HepG2 (cell line): Measurements from ENCODE around the gene RAB34. TPM values are rescaled to one million over a fixed set of nuclear protein-coding genes. Genes with fewer than 3 reads are reported as not detected.

Experiments
- ATF3 ChIP-seq: sonication (generic); formaldehyde crosslinking; IDR thresholded peaks from 2 replicates; pipeline ENCODE4 v1.4.0; 2020; ENCODE audit warnings: missing genetic modification reagents
- ATRX ChIP-seq: sonication (generic); formaldehyde crosslinking; IDR thresholded peaks from 2 replicates; pipeline ENCODE4 v1.4.0; 2020; ENCODE audit warnings: missing genetic modification reagents, borderline replicate concordance
- CC2D1A ChIP-seq: sonication (generic); formaldehyde crosslinking; IDR thresholded peaks from 2 replicates; pipeline ENCODE4 v1.8.1; 2023; ENCODE audit warnings: mild to moderate bottlenecking, missing genetic modification reagents
- CHCHD3 ChIP-seq: sonication (generic); formaldehyde crosslinking; IDR thresholded peaks from 2 replicates; pipeline ENCODE4 v1.8.0; 2022; ENCODE audit warnings: mild to moderate bottlenecking, missing genetic modification reagents, moderate library complexity
- CREB1 ChIP-seq, 2 experiments: fragments of 450-650 bp in 1 of 2; IDR thresholded peaks; 2 replicates each; pipeline ENCODE4 v1.6.1; 2016 to 2017; ENCODE audit warnings: control low read depth in 1 of 2, mild to moderate bottlenecking in 1 of 2, missing compliant biosample characterization in 1 of 2, missing genetic modification characterization in 1 of 2
- CREBL2 ChIP-seq: sonication (generic); formaldehyde crosslinking; IDR thresholded peaks from 2 replicates; pipeline ENCODE4 v1.8.1; 2023; ENCODE audit warnings: missing genetic modification reagents, mild to moderate bottlenecking, borderline replicate concordance
- DDIT3 ChIP-seq: sonication (generic); formaldehyde crosslinking; IDR thresholded peaks from 2 replicates; pipeline ENCODE4 v1.4.0; 2020; ENCODE audit warnings: mild to moderate bottlenecking, missing genetic modification reagents
- GFI1 ChIP-seq: sonication (generic); formaldehyde crosslinking; IDR thresholded peaks from 2 replicates; pipeline ENCODE4 v1.5.0; 2020; ENCODE audit warnings: missing genetic modification reagents, mild to moderate bottlenecking, borderline replicate concordance
- GTF2F1 ChIP-seq: fragments of 150-350 bp; IDR thresholded peaks from 2 replicates; pipeline ENCODE4 v1.6.1; 2014; ENCODE audit warnings: low read length
- HHEX ChIP-seq: IDR thresholded peaks from 2 replicates; pipeline ENCODE4 v1.6.1; 2016; ENCODE audit warnings: control low read depth
- MAFK ChIP-seq, 2 experiments: IDR thresholded peaks in 1 of 2; conservative IDR thresholded peaks in 1 of 2; 2 replicates each; pipeline ENCODE4 v1.6.1; 2011; ENCODE audit warnings: improper control_type of control experiment in 2 of 2, low read length in 2 of 2
- MLLT10 ChIP-seq: sonication (generic); formaldehyde crosslinking; IDR thresholded peaks from 2 replicates; pipeline ENCODE4 v1.4.0; 2020; ENCODE audit warnings: missing genetic modification reagents
- MLX ChIP-seq: IDR thresholded peaks from 2 replicates; pipeline ENCODE4 v1.6.1; 2016
- NFYB ChIP-seq: sonication (generic); formaldehyde crosslinking; IDR thresholded peaks from 2 replicates; pipeline ENCODE4 v1.4.0; 2020; ENCODE audit warnings: missing genetic modification reagents
- PHF8 ChIP-seq: sonication (generic); formaldehyde crosslinking; IDR thresholded peaks from 2 replicates; pipeline ENCODE4 v1.5.0; 2020; ENCODE audit warnings: missing genetic modification reagents
- PTBP1 ChIP-seq: fragments of 200-400 bp; formaldehyde crosslinking; IDR thresholded peaks from 2 replicates; pipeline ENCODE4 v1.6.1; 2018; ENCODE audit warnings: low read length, low read depth; ENCODE audit not compliant: poor library complexity, severe bottlenecking
- SNAI1 ChIP-seq: sonication (generic); formaldehyde crosslinking; IDR thresholded peaks from 2 replicates; pipeline ENCODE4 v1.5.0; 2020; ENCODE audit warnings: mild to moderate bottlenecking, missing genetic modification reagents, borderline replicate concordance
- TERF1 ChIP-seq: sonication (generic); formaldehyde crosslinking; IDR thresholded peaks from 2 replicates; pipeline ENCODE4 v1.8.0; 2022; ENCODE audit warnings: mild to moderate bottlenecking, missing genetic modification reagents, moderate library complexity
- THYN1 ChIP-seq: sonication (generic); formaldehyde crosslinking; IDR thresholded peaks from 2 replicates; pipeline ENCODE4 v1.8.1; 2023; ENCODE audit warnings: low read depth, mild to moderate bottlenecking, moderate library complexity, missing genetic modification reagents, borderline replicate concordance
- ZBTB43 ChIP-seq: sonication (generic); formaldehyde crosslinking; conservative IDR thresholded peaks from 2 replicates; pipeline ENCODE4 v1.4.0; 2020; ENCODE audit warnings: missing genetic modification reagents
- ZNF607 ChIP-seq: sonication (generic); formaldehyde crosslinking; IDR thresholded peaks from 2 replicates; pipeline ENCODE4 v1.5.1; 2020; ENCODE audit warnings: missing genetic modification reagents, mild to moderate bottlenecking, borderline replicate concordance
- ZNF839 ChIP-seq: sonication (generic); formaldehyde crosslinking; IDR thresholded peaks from 2 replicates; pipeline ENCODE4 v1.4.0; 2020; ENCODE audit warnings: missing genetic modification reagents, mild to moderate bottlenecking, borderline replicate concordance
- ZZZ3 ChIP-seq: sonication (generic); formaldehyde crosslinking; IDR thresholded peaks from 2 replicates; pipeline ENCODE4 v1.4.0; 2020; ENCODE audit warnings: missing genetic modification reagents, mild to moderate bottlenecking, borderline replicate concordance
- polyA plus RNA-seq, 8 experiments: library from polyadenylated mRNA; depleted of rRNA in 3 of 8; stranded (reverse) in 7 of 8; unstranded in 1 of 8; fragments of >200 nt; fragmentation: Illumina TruSeq in 4 of 8; extraction: Trizol in 4 of 8; gene quantifications; 2 replicates each; pipeline versions ENCODE4 v1.2.1 to v1.2.3, GENCODE V29; 2011 to 2016; ENCODE audit warnings: low read depth in 4 of 8, missing spikeins in 1 of 8, mixed read lengths in 1 of 8; ENCODE audit not compliant: insufficient read depth in 1 of 8
- total RNA-seq, 5 experiments: library from RNA; depleted of rRNA; stranded (reverse); fragments of >200 nt; fragmentation: Illumina TruSeq; extraction: Trizol; gene quantifications; 2 replicates each; pipeline ENCODE4 v1.2.3, GENCODE V29; 2016; ENCODE audit warnings: low read depth in 1 of 5

Gene RAB34
- total and polyA plus RNA-seq, 2 of the 13 experiments (the other 11 are each of a cell fraction or from before 2014, with no cell fraction given): 0.49 TPM; not detected in 1

GRCh38 chr17:28744972-28745785, 27.5 kb upstream of the RAB34 start (continued):
- TF ChIP-seq CC2D1A (CRISPR knock-in tag) (no peak), GTF2F1 (no peak), THYN1 (CRISPR knock-in tag) (no peak), ZBTB43 (CRISPR knock-in tag) (0 out of 2 replicates have a peak, but pooled peaks have one; percentile 29), MLLT10 (no peak), ZNF607 (CRISPR knock-in tag) (no peak; the same call in 1 of the 2 replicates), CREB1 (IDR thresholded peaks at IDR 0.05) (no peak), CREB1 (CRISPR knock-in tag; IDR thresholded peaks at IDR 0.05) (no peak), PTBP1 (no peak), ZZZ3 (CRISPR knock-in tag) (no peak), HHEX (CRISPR knock-in tag) (no peak), NFYB (CRISPR knock-in tag) (no peak), PHF8 (CRISPR knock-in tag) (no peak), ATF3 (CRISPR knock-in tag) (no peak), ZNF839 (CRISPR knock-in tag) (no peak), CHCHD3 (no peak), MLX (0 out of 2 replicates have a peak, but pooled peaks have one; percentile 28), TERF1 (CRISPR knock-in tag) (no peak), CREBL2 (CRISPR knock-in tag) (no peak), MAFK (conservative IDR thresholded peaks at IDR 0.05 in 1 of 2, IDR thresholded peaks at IDR 0.05 in 1 of 2; ENCODE audit: low read length in 2 of 2) (no peak), SNAI1 (no peak), GFI1 (CRISPR knock-in tag) (peak; percentile 98), DDIT3 (CRISPR knock-in tag) (no peak), ATRX (CRISPR knock-in tag) (no peak)
